SK-N-SH (cell line): ENCODE results near the gene JAKMIP1. TPM values are rescaled to one million over a fixed set of nuclear protein-coding genes. Genes with fewer than 3 reads are reported as not detected.
A peak's percentile ranks its signal among the peaks of the same experiment; 100 is the strongest.

Experiments
- CTCF ChIA-PET: fragments of 300-600, 350-600 bp; formaldehyde crosslinking; extraction: SDS; loops from one replicate; lab custom pipeline; 2021; lab: Yijun Ruan, JAX
- POLR2A ChIA-PET: fragments of 350-600 bp; sonication (Branson Sonifier 250); formaldehyde crosslinking; extraction: SDS; loops from one replicate; lab custom pipeline; 2020; ENCODE audit warnings: antibody characterized with exemption, inconsistent platforms; lab: Yijun Ruan, JAX
- DNase-seq: peaks from one replicate; pipeline ENCODE4 v3.0.0; 2012
- H2AFZ ChIP-seq: fragments of 200-600 bp; sonication (generic); 2 replicates; pipeline ENCODE4 v1.8.1; 2016; ENCODE audit warnings: antibody characterized with exemption, mild to moderate bottlenecking, low read depth
- H3F3A ChIP-seq: fragments of 200-600 bp; sonication (generic); replicated peaks from 2 replicates; pipeline ENCODE3; 2016; ENCODE audit warnings: antibody characterized with exemption, mild to moderate bottlenecking; ENCODE audit not compliant: insufficient read depth
- H3K27ac ChIP-seq, 2 experiments: fragments of 200-500 bp in 1 of 2; fragments of 200-600 bp in 1 of 2; sonication (Bioruptor generic) in 1 of 2; sonication (generic), shearing (Covaris generic) in 1 of 2; 2 replicates each; pipeline versions ENCODE4 v1.5.1 to v1.6.1; 2014 to 2016; ENCODE audit warnings: low read depth in 2 of 2, inconsistent platforms in 1 of 2, low read length in 1 of 2, mild to moderate bottlenecking in 1 of 2, mixed read lengths in 1 of 2
- H3K27me3 ChIP-seq: fragments of 200-600 bp; sonication (generic), shearing (Covaris generic); 2 replicates; pipeline ENCODE4 v1.6.1; 2016; ENCODE audit warnings: mixed run types; ENCODE audit not compliant: insufficient read depth
- H3K36me3 ChIP-seq, 2 experiments: fragments of 200-500 bp in 1 of 2; fragments of 200-600 bp in 1 of 2; sonication (Bioruptor generic) in 1 of 2; sonication (generic) in 1 of 2; replicated peaks in 1 of 2; 2 replicates each; pipeline versions ENCODE3 to v1.5.1; 2014 to 2016; ENCODE audit warnings: low read length in 1 of 2, mild to moderate bottlenecking in 1 of 2; ENCODE audit not compliant: insufficient read depth in 2 of 2, control insufficient read depth in 1 of 2
- H3K4me1 ChIP-seq, 2 experiments: fragments of 200-500 bp in 1 of 2; fragments of 200-600 bp in 1 of 2; sonication (Bioruptor generic) in 1 of 2; sonication (generic), shearing (Covaris generic) in 1 of 2; 2 replicates each; pipeline versions ENCODE4 v1.5.1 to v1.6.1; 2014 to 2016; ENCODE audit warnings: low read depth in 1 of 2, low read length in 1 of 2, mixed run types in 1 of 2; ENCODE audit not compliant: insufficient read depth in 2 of 2, control insufficient read depth in 1 of 2
- H3K4me2 ChIP-seq: fragments of 200-600 bp; sonication (generic), shearing (Covaris generic); 2 replicates; pipeline ENCODE4 v1.6.1; 2017; ENCODE audit warnings: mixed run types
- H3K4me3 ChIP-seq, 2 experiments: fragments of 200-500 bp in 1 of 2; fragments of 200-600 bp in 1 of 2; sonication (Bioruptor generic) in 1 of 2; sonication (generic), shearing (Covaris generic) in 1 of 2; 2 replicates each; pipeline versions ENCODE4 v1.5.1 to v1.8.1; 2014 to 2016; ENCODE audit warnings: low read depth in 2 of 2, inconsistent platforms in 1 of 2, low read length in 1 of 2, mild to moderate bottlenecking in 1 of 2, mixed read lengths in 1 of 2, moderate library complexity in 1 of 2
- H3K79me2 ChIP-seq: fragments of 200-600 bp; sonication (generic); 2 replicates; pipeline ENCODE4 v1.8.1; 2017; ENCODE audit warnings: mild to moderate bottlenecking; ENCODE audit not compliant: insufficient read depth
- H3K9ac ChIP-seq: fragments of 200-600 bp; sonication (generic); 2 replicates; pipeline ENCODE4 v1.6.1; 2017; ENCODE audit warnings: mixed run types
- H3K9me2 ChIP-seq: fragments of 200-600 bp; sonication (generic); 2 replicates; pipeline ENCODE4 v1.6.1; 2017; ENCODE audit warnings: mixed run types
- H3K9me3 ChIP-seq: fragments of 200-600 bp; sonication (generic); 2 replicates; pipeline ENCODE4 v1.6.1; 2017; ENCODE audit warnings: mixed run types, mild to moderate bottlenecking, moderate library complexity
- H4K20me1 ChIP-seq: fragments of 200-600 bp; sonication (generic); 2 replicates; pipeline ENCODE4 v1.6.1; 2017; ENCODE audit warnings: mild to moderate bottlenecking, mixed run types; ENCODE audit not compliant: insufficient read depth
- CTCF ChIP-seq: fragments of 200-600 bp; sonication (generic); IDR thresholded peaks from 2 replicates; pipeline ENCODE4 v1.6.1; 2017; ENCODE audit warnings: antibody characterized with exemption, mild to moderate bottlenecking, moderate library complexity
- EP300 ChIP-seq, 2 experiments: IDR thresholded peaks; 2 replicates each; pipeline versions ENCODE4 v1.4.0 to v1.6.1; 2012; ENCODE audit warnings: borderline replicate concordance in 1 of 2, low read depth in 1 of 2, low read length in 1 of 2
- FOSL2 ChIP-seq: IDR thresholded peaks from 2 replicates; pipeline ENCODE4 v1.4.0; 2012; ENCODE audit warnings: low read depth, mild to moderate bottlenecking, moderate library complexity, borderline replicate concordance
- FOXM1 ChIP-seq: IDR thresholded peaks from 2 replicates; pipeline ENCODE4 v1.4.0; 2012; ENCODE audit warnings: low read depth, mild to moderate bottlenecking
- GABPA ChIP-seq: IDR thresholded peaks from 2 replicates; pipeline ENCODE4 v1.4.0; 2012; ENCODE audit warnings: low read depth, mild to moderate bottlenecking
- GATA2 ChIP-seq: sonication (generic); formaldehyde crosslinking; IDR thresholded peaks from 2 replicates; pipeline ENCODE4 v1.5.0; 2020; ENCODE audit warnings: mild to moderate bottlenecking, missing genetic modification reagents
- IRF3 ChIP-seq: fragments of 150-350 bp; IDR thresholded peaks from 2 replicates; pipeline ENCODE4 v1.6.1; 2016; ENCODE audit warnings: mild to moderate bottlenecking, low read depth, low read length
- MXI1 ChIP-seq: IDR thresholded peaks from 2 replicates; pipeline ENCODE4 v1.6.1; 2012; ENCODE audit warnings: mild to moderate bottlenecking, low read depth, low read length, improper control_type of control experiment
- NFIC ChIP-seq: IDR thresholded peaks from 2 replicates; pipeline ENCODE4 v1.4.0; 2012; ENCODE audit warnings: borderline replicate concordance
- NRF1 ChIP-seq: IDR thresholded peaks from 2 replicates; pipeline ENCODE4 v1.6.1; 2012; ENCODE audit warnings: low read depth, mild to moderate bottlenecking, low read length
- POLR2AphosphoS5 ChIP-seq: IDR thresholded peaks from 2 replicates; pipeline ENCODE4 v1.6.1; 2012; ENCODE audit warnings: low read depth, low read length
- RAD21 ChIP-seq: IDR thresholded peaks from 2 replicates; pipeline ENCODE4 v1.6.1; 2012; ENCODE audit warnings: mild to moderate bottlenecking, low read length
- RCOR1 ChIP-seq: fragments of 150-350 bp; IDR thresholded peaks from 2 replicates; pipeline ENCODE4 v1.6.1; 2017; ENCODE audit warnings: antibody characterized with exemption, low read length
- SMC3 ChIP-seq: IDR thresholded peaks from 2 replicates; pipeline ENCODE4 v1.6.1; 2012; ENCODE audit warnings: low read depth, low read length, improper control_type of control experiment
- TEAD4 ChIP-seq: IDR thresholded peaks from 2 replicates; pipeline ENCODE4 v1.4.0; 2012; ENCODE audit warnings: mild to moderate bottlenecking, borderline replicate concordance; ENCODE audit not compliant: insufficient read depth
- USF1 ChIP-seq: IDR thresholded peaks from 2 replicates; pipeline ENCODE4 v1.4.0; 2012; ENCODE audit warnings: low read depth, borderline replicate concordance
- YY1 ChIP-seq: IDR thresholded peaks from 2 replicates; pipeline ENCODE4 v1.4.0; 2012; ENCODE audit warnings: low read depth, mild to moderate bottlenecking
- WGBS: methylation state at CpG from one replicate; pipeline ENCODE4 v1.1.6; 2017; ENCODE audit warnings: low lambda C conversion rate; 5-methylcytosine and 5-hydroxymethylcytosine counted together
- polyA plus RNA-seq, 3 experiments: library from polyadenylated mRNA; depleted of rRNA; stranded (reverse); fragments of >200 nt; gene quantifications; 2 replicates each; pipeline ENCODE4 v1.2.3, GENCODE V29; 2012
- TF ChIP-seq, protein P1 (sequence below): IDR thresholded peaks from 2 replicates; pipeline ENCODE4; 2012
- TF ChIP-seq, protein P2 (sequence below): fragments of 150-350 bp; IDR thresholded peaks from 2 replicates; pipeline ENCODE4 v1.6.1; 2017; ENCODE audit warnings: antibody characterized with exemption, low read length, low read depth, borderline replicate concordance

JAKMIP1 gene
- polyA plus RNA-seq, 1 of the 3 experiments (the other 2 are of a cell fraction), result 0.54 TPM

- H3K4me2 ChIP-seq, result no peak overlapping the region
- POLR2A ChIA-PET, result no interaction called here
- H3K36me3 ChIP-seq, result no peaks in the 10 kb centered on the region
- no peak overlapping the region for H3K4me3 ChIP-seq
- H3K9me2 ChIP-seq, result no peaks in the 10 kb centered on the region
- no peaks in the 10 kb centered on the region for H3K79me2 ChIP-seq
- no peaks in the 10 kb centered on the region for H3K9me3 ChIP-seq
- no peaks in the 10 kb centered on the region for H4K20me1 ChIP-seq
- DNase-seq, result no peak
- CTCF ChIA-PET, result interaction anchor here (1.6 to 6.1 kb wide), 7 partner anchors 11 to 459 kb away, joined by 3 to 92 read pairs (median 7); no protein-coding TSS in a partner anchor
- peaks cover 0 to 21% of the 10 kb centered on the region in 2 experiments; a peak in 1 of 4 replicates for H3K4me1 ChIP-seq
- no peak overlapping the region for H3K9ac ChIP-seq
- H3K27me3 ChIP-seq, result no peaks in the 10 kb centered on the region
- no peak overlapping the region for H3K27ac ChIP-seq
- no peak for TF ChIP-seq MXI1
- no peak for TF ChIP-seq FOSL2
- TF ChIP-seq CTCF, result no peak
- no peak for TF ChIP-seq GABPA
- TF ChIP-seq TEAD4, result no peak
- no peak for TF ChIP-seq EP300 (IDR thresholded peaks at IDR 0.05; ENCODE audit: borderline replicate concordance in 1 of 2, low read depth in 1 of 2, low read length in 1 of 2)
- H2AFZ ChIP-seq, result no peak overlapping the region
- 0% methylated on average over 2 of the region's 2 CpGs for WGBS
- no peaks in the 10 kb centered on the region for H3F3A ChIP-seq
Observed at GRCh38 chr4:6088950-6089349, 111.4 kb downstream of the JAKMIP1 start.

GRCh38 chr4:6087669-6088341, 112.5 kb downstream of the JAKMIP1 start:
- no peaks in the 10 kb centered on the region for H3K27me3 ChIP-seq
- H3K79me2 ChIP-seq, result no peaks in the 10 kb centered on the region
- H3K4me1 ChIP-seq, result peaks cover 0 to 21% of the 10 kb centered on the region in 2 experiments; a peak in 1 of 4 replicates
- H2AFZ ChIP-seq, result no peak overlapping the region
- no peaks in the 10 kb centered on the region for H3K9me3 ChIP-seq
- no peak overlapping the region; a peak in 1 of 4 replicates for H3K27ac ChIP-seq
- no peak overlapping the region for H3K4me2 ChIP-seq
- ChIA-PET POLR2A (no interaction called here), CTCF (interaction anchor here (0.6 to 6.1 kb wide), 35 partner anchors 8 to 1009 kb away, joined by 3 to 92 read pairs (median 4); partner anchors contain the start of gene C4orf50)
- H3K4me3 ChIP-seq, result peak overlapping the region in 1 of 2 experiments; percentile 30; a peak in 1 of 4 replicates
- H3K36me3 ChIP-seq, result no peaks in the 10 kb centered on the region
- 19% methylated on average over 7 of the region's 7 CpGs for WGBS
- H4K20me1 ChIP-seq, result no peaks in the 10 kb centered on the region
- no peaks in the 10 kb centered on the region for H3K9me2 ChIP-seq
- peak; percentile 73 for DNase-seq
- no peaks in the 10 kb centered on the region for H3F3A ChIP-seq
- H3K9ac ChIP-seq, result no peak overlapping the region
- TF ChIP-seq POLR2AphosphoS5 (no peak), RCOR1 (0 out of 2 replicates have a peak, but pooled peaks have one; percentile 22), NRF1 (no peak), IRF3 (no peak), TEAD4 (no peak), GABPA (no peak), EP300 (IDR thresholded peaks at IDR 0.05; ENCODE audit: borderline replicate concordance in 1 of 2, low read depth in 1 of 2, low read length in 1 of 2) (no peak), SMC3 (peak; percentile 64; the same call in 1 of the 2 replicates), MXI1 (no peak), GATA2 (CRISPR knock-in tag) (no peak), FOXM1 (no peak), USF1 (no peak), RAD21 (peak; percentile 71), NFIC (no peak), YY1 (no peak)
- TF ChIP-seq, protein P1, sequence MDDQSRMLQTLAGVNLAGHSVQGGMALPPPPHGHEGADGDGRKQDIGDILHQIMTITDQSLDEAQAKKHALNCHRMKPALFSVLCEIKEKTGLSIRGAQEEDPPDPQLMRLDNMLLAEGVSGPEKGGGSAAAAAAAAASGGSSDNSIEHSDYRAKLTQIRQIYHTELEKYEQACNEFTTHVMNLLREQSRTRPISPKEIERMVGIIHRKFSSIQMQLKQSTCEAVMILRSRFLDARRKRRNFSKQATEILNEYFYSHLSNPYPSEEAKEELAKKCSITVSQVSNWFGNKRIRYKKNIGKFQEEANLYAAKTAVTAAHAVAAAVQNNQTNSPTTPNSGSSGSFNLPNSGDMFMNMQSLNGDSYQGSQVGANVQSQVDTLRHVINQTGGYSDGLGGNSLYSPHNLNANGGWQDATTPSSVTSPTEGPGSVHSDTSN, result no peak
- TF ChIP-seq, protein P2, sequence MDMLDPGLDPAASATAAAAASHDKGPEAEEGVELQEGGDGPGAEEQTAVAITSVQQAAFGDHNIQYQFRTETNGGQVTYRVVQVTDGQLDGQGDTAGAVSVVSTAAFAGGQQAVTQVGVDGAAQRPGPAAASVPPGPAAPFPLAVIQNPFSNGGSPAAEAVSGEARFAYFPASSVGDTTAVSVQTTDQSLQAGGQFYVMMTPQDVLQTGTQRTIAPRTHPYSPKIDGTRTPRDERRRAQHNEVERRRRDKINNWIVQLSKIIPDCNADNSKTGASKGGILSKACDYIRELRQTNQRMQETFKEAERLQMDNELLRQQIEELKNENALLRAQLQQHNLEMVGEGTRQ, result no peak
